Esophagus muscularis mucosa (tissue), 4 donors: ENCODE results near the gene ARCN1.

Experiments
- CTCF ChIP-seq, 3 experiments: fragments of 200-600 bp in 2 of 3; fragments of 450-650 bp in 1 of 3; sonication (generic) in 2 of 3; IDR thresholded peaks; one replicate each; pipeline ENCODE4 v1.5.1; 2017 to 2019; ENCODE audit warnings: antibody characterized with exemption in 3 of 3, mild to moderate bottlenecking in 2 of 3, moderate library complexity in 1 of 3
- EP300 ChIP-seq: sonication (generic); formaldehyde crosslinking; IDR thresholded peaks from one replicate; pipeline ENCODE4 v1.6.1; 2017; ENCODE audit warnings: antibody characterized with exemption
- POLR2AphosphoS5 ChIP-seq, 2 donors: sonication (generic); formaldehyde crosslinking; IDR thresholded peaks; one replicate each; pipeline ENCODE4 v1.6.1; 2017; ENCODE audit warnings: antibody characterized with exemption in 2 of 2

GRCh38 chr11:118572981-118573550, 857 bp downstream of the ARCN1 start:
- no peak for TF ChIP-seq CTCF (IDR thresholded peaks at IDR 0.05)
- TF ChIP-seq POLR2AphosphoS5 (IDR thresholded peaks at IDR 0.05): no peak
- TF ChIP-seq EP300: no peak
